Measurements from ENCODE around the gene ITPK1.

ITPK1 gene

GRCh38 chr14:92897922-92898565 is 217.7 kb downstream of the ITPK1 start:
- peak; percentile 42 for DNase-seq (ENCODE audit: low read depth)
- no peak overlapping the region for H3K4me3 ChIP-seq (ENCODE audit: low read depth, low read length)
- TF ChIP-seq, protein P1, sequence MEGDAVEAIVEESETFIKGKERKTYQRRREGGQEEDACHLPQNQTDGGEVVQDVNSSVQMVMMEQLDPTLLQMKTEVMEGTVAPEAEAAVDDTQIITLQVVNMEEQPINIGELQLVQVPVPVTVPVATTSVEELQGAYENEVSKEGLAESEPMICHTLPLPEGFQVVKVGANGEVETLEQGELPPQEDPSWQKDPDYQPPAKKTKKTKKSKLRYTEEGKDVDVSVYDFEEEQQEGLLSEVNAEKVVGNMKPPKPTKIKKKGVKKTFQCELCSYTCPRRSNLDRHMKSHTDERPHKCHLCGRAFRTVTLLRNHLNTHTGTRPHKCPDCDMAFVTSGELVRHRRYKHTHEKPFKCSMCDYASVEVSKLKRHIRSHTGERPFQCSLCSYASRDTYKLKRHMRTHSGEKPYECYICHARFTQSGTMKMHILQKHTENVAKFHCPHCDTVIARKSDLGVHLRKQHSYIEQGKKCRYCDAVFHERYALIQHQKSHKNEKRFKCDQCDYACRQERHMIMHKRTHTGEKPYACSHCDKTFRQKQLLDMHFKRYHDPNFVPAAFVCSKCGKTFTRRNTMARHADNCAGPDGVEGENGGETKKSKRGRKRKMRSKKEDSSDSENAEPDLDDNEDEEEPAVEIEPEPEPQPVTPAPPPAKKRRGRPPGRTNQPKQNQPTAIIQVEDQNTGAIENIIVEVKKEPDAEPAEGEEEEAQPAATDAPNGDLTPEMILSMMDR (IDR thresholded peaks at IDR 0.05; ENCODE audit: insufficient read depth, low read depth, low read length, missing control alignments): no peak

GRCh38 chr14:92895352-92895878 is 220.3 kb downstream of the ITPK1 start:
- TF ChIP-seq, protein P1 (IDR thresholded peaks at IDR 0.05; ENCODE audit: insufficient read depth, low read depth, low read length, missing control alignments): no peak
- H3K4me3 ChIP-seq (ENCODE audit: low read depth, low read length): no peak overlapping the region
- no peak for DNase-seq (ENCODE audit: low read depth)

DNA sequence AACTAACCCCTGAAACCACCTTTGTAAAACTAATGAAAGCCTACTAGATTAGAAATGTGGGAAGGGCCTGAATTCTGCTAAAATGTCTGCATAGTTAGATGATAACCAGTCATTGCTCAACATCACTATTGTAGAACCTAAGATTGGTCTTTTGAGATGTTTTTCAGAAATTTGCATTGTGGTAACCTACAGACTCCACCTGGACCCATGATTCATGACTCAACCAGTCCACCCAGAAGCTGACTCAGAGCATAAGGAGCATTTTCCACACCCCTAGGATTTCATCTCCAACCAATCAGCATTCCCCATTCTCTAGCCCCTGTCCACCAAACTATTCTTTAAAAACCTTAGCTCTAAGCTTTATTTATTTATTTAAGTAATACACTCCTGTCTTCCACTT is 223.1 kb downstream of the ITPK1 start:
- no peak overlapping the region for H3K4me3 ChIP-seq (ENCODE audit: low read depth, low read length)
- TF ChIP-seq, protein P1 (IDR thresholded peaks at IDR 0.05; ENCODE audit: insufficient read depth, low read depth, low read length, missing control alignments): no peak
- DNase-seq (ENCODE audit: low read depth): no peak

GRCh38 chr14:92890830-92891588 is 224.7 kb downstream of the ITPK1 start:
- TF ChIP-seq, protein P1 (IDR thresholded peaks at IDR 0.05; ENCODE audit: insufficient read depth, low read depth, low read length, missing control alignments): no peak
- no peak overlapping the region for H3K4me3 ChIP-seq (ENCODE audit: low read depth, low read length)
- no peak for DNase-seq (ENCODE audit: low read depth)

- TF ChIP-seq, protein P1 (IDR thresholded peaks at IDR 0.05; ENCODE audit: insufficient read depth, low read depth, low read length, missing control alignments): no peak
- DNase-seq (ENCODE audit: low read depth): no peak
- no peak overlapping the region for H3K4me3 ChIP-seq (ENCODE audit: low read depth, low read length)
These were observed 226.8 kb downstream of the ITPK1 start for GRCh38 chr14:92888896-92889295.

GRCh38 chr14:92887157-92887556 is 228.6 kb downstream of the ITPK1 start:
- DNase-seq (ENCODE audit: low read depth): no peak
- TF ChIP-seq, protein P1 (IDR thresholded peaks at IDR 0.05; ENCODE audit: insufficient read depth, low read depth, low read length, missing control alignments): no peak
- no peak overlapping the region for H3K4me3 ChIP-seq (ENCODE audit: low read depth, low read length)

Data from GM12865 (cell line).